Right atrium auricular region (tissue), 2 donors: ENCODE measurements around the gene OR1D2. TPM values are rescaled to one million over a fixed set of nuclear protein-coding genes. Genes with fewer than 3 reads are reported as not detected.

Experiments used
- DNase-seq: peaks from one replicate; pipeline ENCODE4 v3.0.0-alpha.2; 2019; ENCODE audit warnings: low spot score
- H3K27ac ChIP-seq, 2 donors: fragments of 200-600 bp; sonication (generic); 1 replicate in 1 of 2; 2 replicates in 1 of 2; pipeline ENCODE4 v1.5.1; 2016 to 2019
- H3K27me3 ChIP-seq, 2 donors: fragments of 200-600 bp; sonication (generic); one replicate each; pipeline versions ENCODE4 v1.5.1 to v1.6.0; 2017 to 2019
- H3K36me3 ChIP-seq: fragments of 200-600 bp; sonication (generic); one replicate; pipeline ENCODE4 v1.5.1; 2016
- H3K4me1 ChIP-seq, 2 donors: fragments of 200-600 bp; sonication (generic); one replicate each; pipeline versions ENCODE4 v1.5.1 to v1.6.0; 2017 to 2019
- H3K4me3 ChIP-seq, 2 donors: fragments of 200-600 bp; sonication (generic); 1 replicate in 1 of 2; 2 replicates in 1 of 2; pipeline ENCODE4 v1.5.1; 2017 to 2019; ENCODE audit warnings: mild to moderate bottlenecking in 1 of 2, moderate library complexity in 1 of 2
- H3K9me3 ChIP-seq, 2 donors: fragments of 200-600 bp; sonication (generic); one replicate each; pipeline ENCODE4 v1.5.1; 2019
- total RNA-seq, 2 donors: library from RNA; depleted of rRNA; stranded (reverse); fragments of >200 nt; gene quantifications; one replicate each; pipeline ENCODE4 v1.1.0, GENCODE V29; 2016
- TF ChIP-seq, protein P1 (sequence below), 2 donors: fragments of 200-600 bp; sonication (generic); IDR thresholded peaks; one replicate each; pipeline ENCODE4 v1.5.1; 2019; ENCODE audit warnings: antibody characterized with exemption in 2 of 2

Gene OR1D2
- total RNA-seq, 2 donors from 2014 or later: not detected

DNA sequence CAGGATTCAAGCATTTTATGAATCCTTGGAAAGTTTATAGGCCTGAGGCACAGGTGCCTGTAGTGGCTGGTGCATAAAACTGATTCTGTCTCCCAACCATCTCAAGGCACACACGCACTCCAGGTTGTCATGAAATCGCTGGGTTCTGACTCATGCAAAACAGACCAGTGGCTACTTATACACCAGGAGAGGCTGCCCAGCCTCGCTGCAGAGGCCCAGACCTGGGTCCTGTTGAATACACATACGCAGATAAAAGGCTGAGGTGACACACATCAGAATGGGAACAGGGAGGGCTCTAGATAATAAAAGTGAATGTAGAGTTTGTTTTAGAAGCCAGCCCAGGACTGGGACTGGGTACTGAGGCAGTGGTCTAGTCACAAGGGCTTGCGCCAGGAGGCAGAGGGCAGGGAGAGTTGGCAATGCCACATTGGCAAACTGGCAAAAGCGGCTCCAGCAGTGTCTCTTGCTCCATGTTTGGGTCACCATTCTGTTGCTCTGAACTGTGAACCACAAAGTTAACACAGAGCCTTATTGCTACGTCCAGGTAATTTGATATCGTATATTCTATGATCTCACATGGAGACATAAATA, 54.4 kb downstream of the OR1D2 start:
- DNase-seq: no peak
- H3K4me1 ChIP-seq: peaks cover 0 to 5% of the 10 kb centered on the region in 2 donors
- no peaks in the 10 kb centered on the region for H3K9me3 ChIP-seq
- H3K4me3 ChIP-seq: peak overlapping the region in 1 of 2 donors; percentile 74
- no peak overlapping the region for H3K27ac ChIP-seq
- TF ChIP-seq, protein P1, sequence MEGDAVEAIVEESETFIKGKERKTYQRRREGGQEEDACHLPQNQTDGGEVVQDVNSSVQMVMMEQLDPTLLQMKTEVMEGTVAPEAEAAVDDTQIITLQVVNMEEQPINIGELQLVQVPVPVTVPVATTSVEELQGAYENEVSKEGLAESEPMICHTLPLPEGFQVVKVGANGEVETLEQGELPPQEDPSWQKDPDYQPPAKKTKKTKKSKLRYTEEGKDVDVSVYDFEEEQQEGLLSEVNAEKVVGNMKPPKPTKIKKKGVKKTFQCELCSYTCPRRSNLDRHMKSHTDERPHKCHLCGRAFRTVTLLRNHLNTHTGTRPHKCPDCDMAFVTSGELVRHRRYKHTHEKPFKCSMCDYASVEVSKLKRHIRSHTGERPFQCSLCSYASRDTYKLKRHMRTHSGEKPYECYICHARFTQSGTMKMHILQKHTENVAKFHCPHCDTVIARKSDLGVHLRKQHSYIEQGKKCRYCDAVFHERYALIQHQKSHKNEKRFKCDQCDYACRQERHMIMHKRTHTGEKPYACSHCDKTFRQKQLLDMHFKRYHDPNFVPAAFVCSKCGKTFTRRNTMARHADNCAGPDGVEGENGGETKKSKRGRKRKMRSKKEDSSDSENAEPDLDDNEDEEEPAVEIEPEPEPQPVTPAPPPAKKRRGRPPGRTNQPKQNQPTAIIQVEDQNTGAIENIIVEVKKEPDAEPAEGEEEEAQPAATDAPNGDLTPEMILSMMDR (IDR thresholded peaks at IDR 0.05): no peak
- H3K36me3 ChIP-seq: no peaks in the 10 kb centered on the region
- no peaks in the 10 kb centered on the region for H3K27me3 ChIP-seq

- Histone ChIP-seq H3K36me3 (no peaks in the 10 kb centered on the region), H3K4me3 (peak overlapping the region; percentile 58 to 74), H3K27me3 (no peaks in the 10 kb centered on the region), H3K4me1 (peaks cover 0 to 5% of the 10 kb centered on the region in 2 donors), H3K9me3 (peaks cover 0 to 5% of the 10 kb centered on the region in 2 donors), H3K27ac (peak overlapping the region; percentile 59 to 74)
- peak; percentile 98 for DNase-seq
- TF ChIP-seq, protein P1 (IDR thresholded peaks at IDR 0.05): peak; percentile 75 to 87
These were observed 55.3 kb downstream of the OR1D2 start for GRCh38 chr17:3048727-3049471.

GRCh38 chr17:3046753-3047152, 57.5 kb downstream of the OR1D2 start:
- no peak for DNase-seq
- TF ChIP-seq, protein P1 (IDR thresholded peaks at IDR 0.05): no peak
- Histone ChIP-seq H3K27me3 (no peaks in the 10 kb centered on the region), H3K4me1 (peaks cover 0 to 5% of the 10 kb centered on the region in 2 donors), H3K27ac (no peak overlapping the region), H3K4me3 (no peak overlapping the region), H3K36me3 (no peaks in the 10 kb centered on the region), H3K9me3 (peaks cover 0 to 9% of the 10 kb centered on the region in 2 donors)

DNA sequence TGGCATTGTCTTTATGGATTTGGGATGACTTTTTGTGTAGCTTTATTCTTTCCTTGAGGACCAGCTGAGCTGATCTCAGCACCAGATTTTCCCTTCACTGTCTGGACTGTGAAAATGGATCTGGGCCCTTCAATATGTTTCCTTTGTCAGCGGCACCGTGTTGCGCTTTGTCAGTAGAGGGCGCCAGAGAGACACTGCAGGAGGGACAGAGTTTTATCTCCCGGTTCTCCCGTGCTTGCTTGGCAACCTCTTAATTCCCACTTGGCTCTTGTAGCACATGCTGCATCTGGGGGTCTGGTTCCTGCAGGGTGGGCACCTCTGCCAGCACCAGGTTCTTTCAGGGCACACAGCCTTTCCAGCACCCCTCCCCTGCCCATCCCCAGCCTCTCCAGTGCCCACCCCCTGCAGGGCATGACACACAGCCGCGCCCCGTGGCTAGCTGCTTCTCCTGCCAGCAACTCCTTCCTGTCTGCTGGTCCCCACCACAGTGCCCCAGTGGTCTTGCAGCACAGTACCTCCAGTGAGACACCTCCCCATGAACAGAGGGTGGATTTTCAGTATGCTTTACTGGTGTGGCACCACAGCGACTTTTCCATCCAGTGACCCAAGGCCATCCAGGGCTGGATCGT, 60.4 kb downstream of the OR1D2 start:
- H3K9me3 ChIP-seq: peaks cover 0 to 9% of the 10 kb centered on the region in 2 donors
- TF ChIP-seq, protein P1 (IDR thresholded peaks at IDR 0.05): no peak

DNA sequence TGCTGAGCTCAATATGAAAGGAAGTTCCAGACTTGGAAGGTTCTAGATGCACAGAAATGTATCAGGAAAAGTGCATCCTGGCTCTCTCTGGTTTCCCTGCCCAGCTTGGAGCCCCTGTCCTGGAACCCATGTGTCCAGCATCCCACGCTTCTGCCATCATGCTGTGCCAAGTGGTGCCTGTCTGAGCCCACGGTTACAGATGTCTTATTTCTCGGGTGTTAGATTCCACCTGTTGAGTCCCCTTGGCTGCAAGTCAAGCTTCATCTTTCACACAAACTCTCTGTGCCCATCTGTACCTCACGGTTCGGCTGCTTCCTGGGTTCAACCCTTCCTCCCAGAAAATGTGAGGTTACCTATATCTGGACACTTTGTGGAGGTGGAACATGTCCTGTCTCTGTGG, 63.3 kb downstream of the OR1D2 start:
- Histone ChIP-seq H3K4me1 (no peaks in the 10 kb centered on the region), H3K27ac (no peak overlapping the region), H3K9me3 (peaks cover 0 to 9% of the 10 kb centered on the region in 2 donors), H3K4me3 (no peak overlapping the region), H3K36me3 (no peaks in the 10 kb centered on the region), H3K27me3 (no peaks in the 10 kb centered on the region)
- TF ChIP-seq, protein P1 (IDR thresholded peaks at IDR 0.05): no peak
- no peak for DNase-seq

More for the DNA sequence above, 60.4 kb downstream of the OR1D2 start:
- Histone ChIP-seq H3K4me3 (no peak overlapping the region), H3K27me3 (no peaks in the 10 kb centered on the region), H3K4me1 (peaks cover 0 to 5% of the 10 kb centered on the region in 2 donors), H3K27ac (no peak overlapping the region), H3K36me3 (no peaks in the 10 kb centered on the region)
- DNase-seq: no peak
